ENCODE measurements around the gene TUBG2.

TUBG2 gene

GRCh38 chr17:42677921-42678781 lies 19.1 kb downstream of the TUBG2 start:
- peak; percentile 44 to 52 (median 47) for DNase-seq

- DNase-seq = no peak
Measured at GRCh38 chr17:42678951-42679491, 19.9 kb downstream of the TUBG2 start.

GRCh38 chr17:42679492-42680330 lies 20.6 kb downstream of the TUBG2 start:
- peak; percentile 32 to 62 (median 54) for DNase-seq

- DNase-seq = no peak
Measured at GRCh38 chr17:42680331-42680808, 21.3 kb downstream of the TUBG2 start.

- DNase-seq = no peak
Measured at GRCh38 chr17:42681976-42682721, 23.1 kb downstream of the TUBG2 start, which contains the start of gene CNTNAP1. Gene CNTNAP1, plus strand, starts transcription at chr17:42682531. Its CDS starts 299 bp downstream, at chr17:42682830.

- no peak for DNase-seq
Measured at GRCh38 chr17:42682722-42683403, 23.8 kb downstream of the TUBG2 start.

GRCh38 chr17:42683407-42684034 lies 24.4 kb downstream of the TUBG2 start:
- no peak for DNase-seq

- no peak for DNase-seq
Measured at GRCh38 chr17:42684929-42685556, 26.0 kb downstream of the TUBG2 start.

- no peak for DNase-seq
Measured at GRCh38 chr17:42685831-42686230, 26.7 kb downstream of the TUBG2 start.

- no peak for DNase-seq
Measured at GRCh38 chr17:42686520-42687128, 27.5 kb downstream of the TUBG2 start.

- no peak for DNase-seq
Measured at GRCh38 chr17:42687707-42688320, 28.7 kb downstream of the TUBG2 start.

- no peak for DNase-seq
Measured at GRCh38 chr17:42690596-42690995, 31.5 kb downstream of the TUBG2 start.

- DNase-seq = no peak
Measured at GRCh38 chr17:42691021-42691545, 32.0 kb downstream of the TUBG2 start.

GRCh38 chr17:42692489-42692888 lies 33.4 kb downstream of the TUBG2 start:
- DNase-seq = no peak

GRCh38 chr17:42694524-42694923 lies 35.4 kb downstream of the TUBG2 start:
- no peak for DNase-seq

GRCh38 chr17:42695500-42695899 lies 36.4 kb downstream of the TUBG2 start:
- DNase-seq = no peak

GRCh38 chr17:42697108-42697811 lies 38.2 kb downstream of the TUBG2 start:
- DNase-seq = no peak

GRCh38 chr17:42698736-42699414 lies 39.8 kb downstream of the TUBG2 start:
- no peak for DNase-seq

- no peak for DNase-seq
Measured at GRCh38 chr17:42699415-42699740, 40.3 kb downstream of the TUBG2 start.
